ENCODE data around the gene RANBP9. TPM values are rescaled to one million over a fixed set of nuclear protein-coding genes. Genes with fewer than 3 reads are reported as not detected.

Gene RANBP9
- total RNA-seq, 1 donor from 2014 or later = 33.2 TPM

DNA sequence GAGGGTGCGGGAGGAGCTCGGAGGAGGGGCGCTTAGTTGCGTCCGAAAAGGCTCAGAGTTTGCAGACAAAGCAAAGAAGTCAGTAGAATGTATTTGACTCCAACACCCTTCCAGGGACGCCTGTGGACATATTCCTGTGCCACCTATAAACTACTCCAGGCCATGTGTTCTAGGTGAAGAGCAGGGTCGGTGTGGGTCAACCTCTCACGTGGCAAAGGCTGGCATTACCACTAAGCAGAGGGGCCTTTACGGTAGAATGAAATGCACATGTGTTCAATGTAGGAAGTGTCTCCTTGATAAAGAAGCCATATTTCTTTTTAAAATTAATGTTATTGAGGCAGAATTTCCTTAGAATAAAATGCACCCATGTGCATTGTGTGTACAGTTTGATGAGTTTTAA is 121.8 kb downstream of the RANBP9 start:
- TF ChIP-seq, protein P1, sequence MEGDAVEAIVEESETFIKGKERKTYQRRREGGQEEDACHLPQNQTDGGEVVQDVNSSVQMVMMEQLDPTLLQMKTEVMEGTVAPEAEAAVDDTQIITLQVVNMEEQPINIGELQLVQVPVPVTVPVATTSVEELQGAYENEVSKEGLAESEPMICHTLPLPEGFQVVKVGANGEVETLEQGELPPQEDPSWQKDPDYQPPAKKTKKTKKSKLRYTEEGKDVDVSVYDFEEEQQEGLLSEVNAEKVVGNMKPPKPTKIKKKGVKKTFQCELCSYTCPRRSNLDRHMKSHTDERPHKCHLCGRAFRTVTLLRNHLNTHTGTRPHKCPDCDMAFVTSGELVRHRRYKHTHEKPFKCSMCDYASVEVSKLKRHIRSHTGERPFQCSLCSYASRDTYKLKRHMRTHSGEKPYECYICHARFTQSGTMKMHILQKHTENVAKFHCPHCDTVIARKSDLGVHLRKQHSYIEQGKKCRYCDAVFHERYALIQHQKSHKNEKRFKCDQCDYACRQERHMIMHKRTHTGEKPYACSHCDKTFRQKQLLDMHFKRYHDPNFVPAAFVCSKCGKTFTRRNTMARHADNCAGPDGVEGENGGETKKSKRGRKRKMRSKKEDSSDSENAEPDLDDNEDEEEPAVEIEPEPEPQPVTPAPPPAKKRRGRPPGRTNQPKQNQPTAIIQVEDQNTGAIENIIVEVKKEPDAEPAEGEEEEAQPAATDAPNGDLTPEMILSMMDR (IDR thresholded peaks at IDR 0.05; ENCODE audit: borderline replicate concordance) = no peak
- no peaks in the 10 kb centered on the region for H3K27me3 ChIP-seq (ENCODE audit: low read depth)
- intact Hi-C loops (cut with micrococcal nuclease) = no loop called here
- no peak overlapping the region for H3K4me3 ChIP-seq
- peaks cover 83% of the 10 kb centered on the region for H3K36me3 ChIP-seq
- H3K4me1 ChIP-seq = peaks cover 27% of the 10 kb centered on the region
- no peak for DNase-seq
- H3K27ac ChIP-seq (replicated peaks) = no peak overlapping the region
- H3K9me3 ChIP-seq (replicated peaks) = no peaks in the 10 kb centered on the region

DNA sequence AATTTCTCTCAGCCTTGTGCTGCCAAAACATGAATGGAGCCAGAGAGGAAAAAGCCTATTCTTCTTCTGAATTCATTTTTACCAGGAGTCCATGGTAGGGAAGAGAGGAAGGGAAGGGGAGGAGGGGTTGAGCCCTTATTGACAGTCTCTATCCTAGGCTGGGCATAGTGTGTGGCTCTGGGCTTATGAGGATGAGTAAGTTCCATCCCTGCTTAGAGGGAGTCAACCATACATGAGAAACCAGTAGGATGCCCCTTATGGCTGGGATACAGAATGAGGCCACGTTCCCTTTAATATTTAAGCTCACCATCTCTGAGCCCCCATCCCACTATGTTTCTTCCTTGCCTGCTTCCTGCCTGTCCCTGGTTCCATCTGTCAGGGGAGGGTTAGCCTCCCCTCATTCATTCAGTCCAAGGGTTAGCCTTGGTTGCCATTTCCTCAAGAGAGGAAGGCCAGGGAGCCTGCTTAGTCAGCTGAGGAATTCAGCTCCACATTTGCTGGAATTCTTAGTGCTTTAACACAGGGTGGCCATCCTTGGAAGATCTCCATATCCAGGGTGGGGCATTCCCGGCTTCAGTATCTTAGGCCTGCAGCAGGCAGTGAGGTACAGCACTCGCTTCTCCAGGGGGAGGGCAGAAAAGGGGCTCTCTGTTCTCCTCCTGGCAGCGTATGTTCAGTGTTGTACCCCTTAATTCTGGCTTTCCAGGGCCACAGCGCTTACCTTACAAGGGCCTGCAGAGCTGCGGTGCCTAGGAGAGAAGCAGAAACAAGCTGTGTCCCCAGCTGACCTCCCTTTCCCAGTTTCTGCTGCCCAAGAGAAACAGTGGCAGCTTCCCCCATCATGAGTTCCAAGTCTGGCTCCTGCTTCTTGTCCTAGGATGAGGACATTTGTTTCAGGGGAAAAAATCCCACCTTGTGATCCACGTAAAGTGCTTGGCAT is 124.8 kb downstream of the RANBP9 start:
- Histone ChIP-seq H3K9me3 (replicated peaks) (no peaks in the 10 kb centered on the region), H3K27me3 (ENCODE audit: low read depth) (no peaks in the 10 kb centered on the region), H3K27ac (replicated peaks) (no peak overlapping the region), H3K4me1 (peaks cover 27% of the 10 kb centered on the region), H3K4me3 (no peak overlapping the region), H3K36me3 (peaks cover 67% of the 10 kb centered on the region)
- intact Hi-C loops (cut with micrococcal nuclease) = no loop called here
- TF ChIP-seq, protein P1 (IDR thresholded peaks at IDR 0.05; ENCODE audit: borderline replicate concordance) = no peak
- DNase-seq = no peak

DNA sequence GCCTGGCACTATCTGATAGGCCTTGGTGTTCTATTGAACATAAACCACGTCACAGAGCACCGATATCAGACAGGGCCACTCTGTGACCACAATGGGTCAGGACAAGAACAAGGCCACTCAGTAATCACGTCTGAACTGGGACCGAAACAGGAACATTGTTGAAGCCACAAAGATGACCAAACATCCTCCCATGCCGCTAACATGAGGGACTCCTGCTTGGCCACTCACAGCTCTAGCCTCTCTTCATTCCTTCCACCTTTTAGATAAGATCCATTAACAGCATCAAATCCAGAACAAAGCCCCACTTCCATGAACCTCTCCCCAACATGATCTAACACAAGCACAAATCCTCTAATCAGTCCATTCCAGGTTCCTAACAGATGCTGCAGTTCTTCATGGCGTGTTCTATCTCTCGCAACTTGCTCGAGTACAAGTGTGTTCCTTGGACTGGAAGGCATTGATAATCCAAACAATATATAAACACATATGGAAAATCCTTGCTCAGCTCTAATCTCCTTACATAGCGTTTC is 129.9 kb downstream of the RANBP9 start:
- DNase-seq = no peak
- intact Hi-C loops (cut with micrococcal nuclease) = no loop called here
- peaks cover 45% of the 10 kb centered on the region for H3K36me3 ChIP-seq
- H3K27ac ChIP-seq (replicated peaks) = no peak overlapping the region
- TF ChIP-seq, protein P1 (IDR thresholded peaks at IDR 0.05; ENCODE audit: borderline replicate concordance) = no peak
- no peaks in the 10 kb centered on the region for H3K9me3 ChIP-seq (replicated peaks)
- no peak overlapping the region for H3K4me3 ChIP-seq
- H3K4me1 ChIP-seq = peaks cover 10% of the 10 kb centered on the region
- no peaks in the 10 kb centered on the region for H3K27me3 ChIP-seq (ENCODE audit: low read depth)

DNA sequence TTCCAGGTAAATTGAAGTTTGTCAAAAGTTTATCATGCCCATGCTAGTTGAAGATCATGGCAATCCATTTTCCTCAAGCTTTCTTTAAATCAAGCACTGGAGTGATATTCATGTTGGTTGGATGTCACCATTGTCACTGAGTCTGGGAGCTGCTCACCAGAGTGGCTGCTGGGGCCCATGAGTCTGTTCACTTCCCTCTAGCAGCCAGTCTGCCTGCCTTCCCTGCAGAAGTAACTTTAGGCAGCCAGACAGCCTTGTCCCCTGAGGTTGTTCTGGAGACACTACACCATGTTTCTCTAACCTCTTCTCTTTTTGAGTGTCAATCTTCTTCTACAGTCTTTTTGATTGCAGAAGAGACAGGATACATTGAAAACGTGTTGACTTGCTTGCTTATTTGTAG is 131.7 kb downstream of the RANBP9 start:
- TF ChIP-seq, protein P1 (IDR thresholded peaks at IDR 0.05; ENCODE audit: borderline replicate concordance) = no peak
- Histone ChIP-seq H3K27ac (replicated peaks) (peak overlapping the region; percentile 87), H3K9me3 (replicated peaks) (no peaks in the 10 kb centered on the region), H3K27me3 (ENCODE audit: low read depth) (no peaks in the 10 kb centered on the region), H3K4me1 (peaks cover 19% of the 10 kb centered on the region), H3K4me3 (no peak overlapping the region), H3K36me3 (peaks cover 32% of the 10 kb centered on the region)
- no peak for DNase-seq
- intact Hi-C loops (cut with micrococcal nuclease) = no loop called here

DNA sequence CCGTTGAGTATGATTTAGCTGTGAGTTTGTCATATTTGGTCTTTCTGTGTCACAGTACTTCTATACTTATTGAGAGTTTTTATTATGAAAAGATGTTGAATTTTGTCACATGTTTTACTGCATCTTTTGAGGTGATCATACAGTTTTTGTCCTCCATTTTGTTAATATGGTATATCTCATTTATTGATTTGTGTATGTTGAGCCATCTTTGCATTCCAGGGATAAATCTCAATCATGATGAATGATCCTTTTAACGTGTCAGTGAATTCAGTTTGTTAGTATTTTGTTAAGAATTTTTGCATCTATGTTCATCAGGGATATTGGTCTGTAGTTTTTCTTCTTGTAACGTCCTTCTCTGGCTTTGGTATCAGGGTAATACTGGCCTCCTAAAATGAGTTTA is 133.7 kb downstream of the RANBP9 start:
- Histone ChIP-seq H3K36me3 (peaks cover 22% of the 10 kb centered on the region), H3K27ac (replicated peaks) (peak overlapping the region; percentile 87), H3K4me3 (no peak overlapping the region), H3K4me1 (peaks cover 33% of the 10 kb centered on the region), H3K9me3 (replicated peaks) (no peaks in the 10 kb centered on the region), H3K27me3 (ENCODE audit: low read depth) (no peaks in the 10 kb centered on the region)
- intact Hi-C loops (cut with micrococcal nuclease) = no loop called here
- TF ChIP-seq, protein P1 (IDR thresholded peaks at IDR 0.05; ENCODE audit: borderline replicate concordance) = no peak
- no peak for DNase-seq
